ENCODE measurements around the gene GZMM. TPM values are rescaled to one million over a fixed set of nuclear protein-coding genes. Genes with fewer than 3 reads are reported as not detected.

Gene GZMM
- total RNA-seq, 1 donor from 2014 or later, result not detected

GRCh38 chr19:518598-519231 is 25.1 kb upstream of the GZMM start:
- Mint-ChIP-seq H3K4me1 (ENCODE audit: unreplicated experiment) (peaks cover 9% of the 10 kb centered on the region), H3K36me3 (ENCODE audit: low read depth, unreplicated experiment) (peaks cover 10% of the 10 kb centered on the region), H3K27me3 (ENCODE audit: unreplicated experiment) (peaks cover 20% of the 10 kb centered on the region), H3K27ac (ENCODE audit: unreplicated experiment) (no peak overlapping the region), H3K4me3 (ENCODE audit: unreplicated experiment) (no peak overlapping the region), H3K9me3 (ENCODE audit: unreplicated experiment) (no peaks in the 10 kb centered on the region)
- no peak for TF ChIP-seq CTCF (IDR thresholded peaks at IDR 0.05; ENCODE audit: unreplicated experiment)
- DNase-seq (ENCODE audit: low spot score), result no peak

GRCh38 chr19:519449-519865 is 24.4 kb upstream of the GZMM start:
- Mint-ChIP-seq H3K27ac (ENCODE audit: unreplicated experiment) (no peak overlapping the region), H3K4me1 (ENCODE audit: unreplicated experiment) (peaks cover 6% of the 10 kb centered on the region), H3K36me3 (ENCODE audit: low read depth, unreplicated experiment) (peaks cover 3% of the 10 kb centered on the region), H3K27me3 (ENCODE audit: unreplicated experiment) (peaks cover 17% of the 10 kb centered on the region), H3K4me3 (ENCODE audit: unreplicated experiment) (no peak overlapping the region), H3K9me3 (ENCODE audit: unreplicated experiment) (no peaks in the 10 kb centered on the region)
- no peak for DNase-seq (ENCODE audit: low spot score)
- no peak for TF ChIP-seq CTCF (IDR thresholded peaks at IDR 0.05; ENCODE audit: unreplicated experiment)

- H3K9me3 Mint-ChIP-seq (ENCODE audit: unreplicated experiment), result no peaks in the 10 kb centered on the region
- no peaks in the 10 kb centered on the region for H3K4me1 Mint-ChIP-seq (ENCODE audit: unreplicated experiment)
- peaks cover 11% of the 10 kb centered on the region for H3K27me3 Mint-ChIP-seq (ENCODE audit: unreplicated experiment)
- no peak overlapping the region for H3K4me3 Mint-ChIP-seq (ENCODE audit: unreplicated experiment)
- H3K27ac Mint-ChIP-seq (ENCODE audit: unreplicated experiment), result no peak overlapping the region
- DNase-seq (ENCODE audit: low spot score), result no peak
- no peak for TF ChIP-seq CTCF (IDR thresholded peaks at IDR 0.05; ENCODE audit: unreplicated experiment)
- no peaks in the 10 kb centered on the region for H3K36me3 Mint-ChIP-seq (ENCODE audit: low read depth, unreplicated experiment)
Observed at GRCh38 chr19:522726-523125, 21.1 kb upstream of the GZMM start.

GRCh38 chr19:524062-524674 is 19.7 kb upstream of the GZMM start:
- no peaks in the 10 kb centered on the region for H3K4me1 Mint-ChIP-seq (ENCODE audit: unreplicated experiment)
- H3K27ac Mint-ChIP-seq (ENCODE audit: unreplicated experiment), result no peak overlapping the region
- no peak for DNase-seq (ENCODE audit: low spot score)
- H3K9me3 Mint-ChIP-seq (ENCODE audit: unreplicated experiment), result no peaks in the 10 kb centered on the region
- TF ChIP-seq CTCF (IDR thresholded peaks at IDR 0.05; ENCODE audit: unreplicated experiment), result no peak
- no peaks in the 10 kb centered on the region for H3K36me3 Mint-ChIP-seq (ENCODE audit: low read depth, unreplicated experiment)
- H3K27me3 Mint-ChIP-seq (ENCODE audit: unreplicated experiment), result peaks cover 11% of the 10 kb centered on the region
- H3K4me3 Mint-ChIP-seq (ENCODE audit: unreplicated experiment), result no peak overlapping the region

- H3K4me3 Mint-ChIP-seq (ENCODE audit: unreplicated experiment), result no peak overlapping the region
- H3K27ac Mint-ChIP-seq (ENCODE audit: unreplicated experiment), result no peak overlapping the region
- peaks cover under 1% of the 10 kb centered on the region for H3K4me1 Mint-ChIP-seq (ENCODE audit: unreplicated experiment)
- TF ChIP-seq CTCF (IDR thresholded peaks at IDR 0.05; ENCODE audit: unreplicated experiment), result no peak
- no peak for DNase-seq (ENCODE audit: low spot score)
- H3K9me3 Mint-ChIP-seq (ENCODE audit: unreplicated experiment), result no peaks in the 10 kb centered on the region
- H3K36me3 Mint-ChIP-seq (ENCODE audit: low read depth, unreplicated experiment), result no peaks in the 10 kb centered on the region
- H3K27me3 Mint-ChIP-seq (ENCODE audit: unreplicated experiment), result peaks cover 13% of the 10 kb centered on the region
Observed at GRCh38 chr19:525029-525428, 18.8 kb upstream of the GZMM start.

Data from endothelial cell (in vitro differentiated cells).